ENCODE data around the gene RAB31. TPM values are rescaled to one million over a fixed set of nuclear protein-coding genes. Genes with fewer than 3 reads are reported as not detected.

RAB31 gene
- total RNA-seq, 2 donors from 2014 or later = 107 to 141 TPM

GRCh38 chr18:9726175-9726574 lies 18.1 kb downstream of the RAB31 start:
- intact Hi-C loops (cut with DNase I) = no loop called here
- no peak for DNase-seq (ENCODE audit: low spot score)

- intact Hi-C loops (cut with DNase I) = no loop called here
- no peak for DNase-seq (ENCODE audit: low spot score)
Measured at GRCh38 chr18:9726936-9727335, 18.8 kb downstream of the RAB31 start.

DNA sequence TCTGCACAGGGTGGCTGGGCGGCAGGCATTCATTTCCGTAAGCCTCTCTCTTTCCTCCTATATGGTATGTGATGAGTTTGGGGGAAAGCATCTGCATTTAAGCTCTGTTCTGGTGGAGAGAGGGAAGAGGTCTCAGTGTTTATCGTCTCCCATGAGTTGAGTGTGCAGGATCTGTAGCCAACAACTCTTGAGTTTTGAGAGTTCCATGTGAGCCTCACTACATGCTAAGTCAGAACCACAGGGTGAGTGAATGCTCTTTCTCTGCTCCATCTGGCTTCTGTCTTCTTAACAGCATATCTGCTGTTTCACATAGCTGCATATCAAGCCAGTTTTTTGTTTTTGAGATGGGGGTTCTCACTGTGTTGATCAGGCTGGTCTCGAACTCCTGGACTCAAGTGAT lies 22.7 kb downstream of the RAB31 start:
- DNase-seq (ENCODE audit: low spot score) = no peak
- intact Hi-C loops (cut with DNase I) = no loop called here

GRCh38 chr18:9731380-9731779 lies 23.3 kb downstream of the RAB31 start:
- intact Hi-C loops (cut with DNase I) = no loop called here

GRCh38 chr18:9732031-9732430 lies 23.9 kb downstream of the RAB31 start:
- intact Hi-C loops (cut with DNase I) = no loop called here
- no peak for DNase-seq (ENCODE audit: low spot score)

More at GRCh38 chr18:9731380-9731779, 23.3 kb downstream of the RAB31 start:
- DNase-seq (ENCODE audit: low spot score) = no peak

DNA sequence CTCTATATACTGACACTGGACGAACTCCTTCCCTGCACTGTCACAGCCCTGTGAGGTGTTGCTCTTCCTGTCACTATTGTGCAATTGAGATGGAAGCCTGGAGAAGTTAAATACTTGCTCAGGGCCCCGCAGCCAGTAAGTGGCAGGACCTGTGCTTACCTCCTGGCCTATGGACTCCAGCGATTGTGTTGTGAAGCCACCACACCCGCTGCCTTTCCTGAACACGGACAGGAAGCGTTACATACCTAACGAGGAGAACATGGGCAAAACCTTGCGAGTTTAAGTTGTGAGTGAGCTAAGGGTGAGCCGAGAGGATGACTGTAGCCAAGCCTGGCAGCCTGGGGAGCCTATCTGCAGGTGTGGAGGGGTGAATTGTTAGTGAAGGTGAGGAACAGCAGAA lies 26.1 kb downstream of the RAB31 start:
- intact Hi-C loops (cut with DNase I) = no loop called here
- DNase-seq (ENCODE audit: low spot score) = no peak

DNA sequence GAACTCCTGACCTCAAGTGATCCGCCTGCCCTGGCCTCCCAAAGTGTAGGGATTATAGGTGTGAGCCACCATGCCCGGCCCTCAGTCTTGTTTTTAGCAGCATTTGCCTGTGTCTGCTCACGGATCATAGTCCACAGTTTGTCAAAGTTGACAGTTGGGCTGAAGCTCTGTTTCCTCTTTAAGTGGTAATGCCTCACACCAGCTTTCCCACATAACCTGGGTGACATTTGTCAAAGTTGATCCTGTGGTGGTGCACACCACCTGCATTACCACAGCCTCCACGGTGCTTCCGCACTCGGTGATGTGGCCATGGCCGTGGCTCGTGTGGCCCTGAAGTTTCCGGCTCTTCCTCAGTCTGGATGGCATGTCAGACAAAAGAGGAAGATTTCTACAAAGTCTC lies 27.1 kb downstream of the RAB31 start:
- DNase-seq (ENCODE audit: low spot score) = no peak
- intact Hi-C loops (cut with DNase I) = no loop called here

GRCh38 chr18:9735879-9736278 lies 27.8 kb downstream of the RAB31 start:
- no peak for DNase-seq (ENCODE audit: low spot score)
- intact Hi-C loops (cut with DNase I) = no loop called here

DNA sequence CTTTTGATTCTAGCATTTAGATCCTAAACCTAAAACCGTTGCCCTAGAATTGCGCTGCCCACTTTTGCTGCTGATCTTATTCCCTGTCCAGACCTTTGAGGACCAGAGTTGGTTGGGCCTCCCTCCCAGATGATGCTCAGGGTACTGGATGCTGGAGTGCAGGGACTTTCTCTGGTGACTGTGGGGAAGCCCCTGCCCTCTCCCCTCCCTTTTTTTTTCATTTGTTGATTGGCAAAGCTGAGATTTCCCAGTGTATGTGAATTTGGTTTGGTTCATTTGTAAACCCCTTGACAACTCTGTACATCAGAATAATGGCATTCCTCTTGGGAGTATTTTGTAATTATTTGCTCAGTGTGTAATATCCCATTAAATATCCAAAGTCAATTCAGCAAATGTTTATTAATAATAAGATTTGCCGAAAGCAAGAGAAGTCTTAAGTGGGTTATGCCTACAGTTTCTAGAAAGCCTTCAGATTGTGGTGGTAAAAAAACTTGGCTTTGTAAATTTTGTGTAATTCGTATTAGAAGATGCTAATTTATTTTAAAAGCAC lies 28.3 kb downstream of the RAB31 start:
- intact Hi-C loops (cut with DNase I) = no loop called here
- no peak for DNase-seq (ENCODE audit: low spot score)

GRCh38 chr18:9737006-9737405 lies 28.9 kb downstream of the RAB31 start:
- DNase-seq (ENCODE audit: low spot score) = no peak
- intact Hi-C loops (cut with DNase I) = no loop called here

DNA sequence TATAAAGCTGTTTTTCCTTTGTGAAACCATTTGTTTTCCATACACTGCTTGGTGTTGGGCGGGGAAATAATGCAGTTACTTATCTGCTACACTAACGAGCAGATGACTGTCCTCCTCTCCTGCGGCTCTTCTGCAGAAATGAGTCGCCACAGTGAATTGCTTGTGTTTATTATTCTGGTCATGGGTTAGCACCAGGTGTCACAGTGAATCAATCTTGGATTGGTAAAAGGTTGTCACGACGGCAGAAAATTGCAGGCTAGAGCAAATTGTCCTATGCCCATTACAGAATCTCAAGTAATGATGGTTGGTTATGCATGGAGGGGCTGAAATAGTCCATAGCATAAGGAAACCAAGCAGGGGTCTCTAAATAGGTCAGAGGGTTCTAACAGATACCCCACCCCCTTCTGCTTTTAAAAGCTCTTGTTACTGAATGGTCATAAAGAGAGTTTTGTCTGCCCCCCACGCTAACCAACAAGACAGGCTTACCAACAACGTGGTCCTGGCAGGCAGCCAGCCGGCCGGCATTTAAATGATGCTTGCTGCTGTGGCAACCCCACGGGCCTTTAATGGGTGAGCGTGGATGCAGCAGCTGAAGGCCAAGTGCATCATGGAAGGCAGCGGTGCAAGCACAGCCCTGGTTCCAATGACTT lies 29.5 kb downstream of the RAB31 start:
- intact Hi-C loops (cut with DNase I) = no loop called here
- DNase-seq (ENCODE audit: low spot score) = no peak

DNA sequence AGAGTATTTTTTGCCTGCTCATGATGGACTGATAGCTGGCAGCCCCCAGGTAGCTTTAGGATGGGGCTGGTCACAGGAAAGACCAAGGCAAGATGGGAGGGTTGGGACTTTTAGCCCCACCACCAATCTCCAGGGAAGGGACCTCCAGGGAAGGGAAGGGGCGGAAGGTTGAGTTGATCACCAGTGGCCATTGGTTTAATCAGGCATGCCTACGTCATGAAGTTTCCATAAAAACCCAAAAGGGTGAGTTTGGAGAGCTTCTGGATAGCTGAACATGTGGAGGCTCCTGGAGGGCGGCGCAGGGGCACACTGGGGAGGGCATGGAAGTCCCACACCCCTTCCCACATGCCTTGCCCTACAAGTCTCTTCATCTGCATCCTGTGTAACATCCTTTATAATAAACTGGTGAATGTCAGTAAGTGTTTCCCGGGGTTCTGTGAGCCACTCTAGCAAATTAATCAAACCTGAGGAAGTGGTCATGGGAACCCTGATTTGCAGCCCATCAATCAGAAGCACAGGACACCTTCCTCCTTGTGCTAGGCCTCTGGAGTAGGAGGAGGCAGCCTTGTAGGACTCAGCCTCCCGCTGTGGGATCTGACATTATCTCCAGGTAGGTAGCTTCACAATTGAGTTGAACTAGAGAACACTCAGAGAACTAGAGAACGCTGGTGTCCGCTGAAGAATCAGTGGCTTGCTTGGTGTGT lies 30.3 kb downstream of the RAB31 start:
- no peak for DNase-seq (ENCODE audit: low spot score)
- intact Hi-C loops (cut with DNase I) = no loop called here

DNA sequence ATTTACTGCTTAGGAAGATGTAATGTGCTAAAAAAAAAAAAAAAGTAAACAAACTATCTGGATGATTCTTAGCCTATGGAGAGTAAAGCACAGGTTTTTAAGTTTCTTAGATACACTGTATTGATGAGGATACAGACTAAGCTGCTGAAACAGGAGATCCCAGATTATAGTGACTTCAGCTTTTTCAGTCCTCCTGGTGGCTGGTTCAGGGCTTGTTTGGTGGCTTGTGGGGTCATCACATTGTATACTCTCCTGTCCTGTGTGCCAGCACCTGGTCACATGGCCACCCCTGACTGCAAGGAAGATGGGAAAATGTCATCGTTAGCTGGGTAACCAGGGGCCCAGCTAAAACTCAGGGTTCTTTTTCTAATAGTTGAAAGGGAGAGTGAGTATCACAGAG lies 31.4 kb downstream of the RAB31 start:
- intact Hi-C loops (cut with DNase I) = no loop called here
- no peak for DNase-seq (ENCODE audit: low spot score)

GRCh38 chr18:9740071-9740470 lies 32.0 kb downstream of the RAB31 start:
- no peak for DNase-seq (ENCODE audit: low spot score)
- intact Hi-C loops (cut with DNase I) = no loop called here

- DNase-seq (ENCODE audit: low spot score) = no peak
- intact Hi-C loops (cut with DNase I) = no loop called here
Measured at GRCh38 chr18:9741406-9741792, 33.3 kb downstream of the RAB31 start.

DNA sequence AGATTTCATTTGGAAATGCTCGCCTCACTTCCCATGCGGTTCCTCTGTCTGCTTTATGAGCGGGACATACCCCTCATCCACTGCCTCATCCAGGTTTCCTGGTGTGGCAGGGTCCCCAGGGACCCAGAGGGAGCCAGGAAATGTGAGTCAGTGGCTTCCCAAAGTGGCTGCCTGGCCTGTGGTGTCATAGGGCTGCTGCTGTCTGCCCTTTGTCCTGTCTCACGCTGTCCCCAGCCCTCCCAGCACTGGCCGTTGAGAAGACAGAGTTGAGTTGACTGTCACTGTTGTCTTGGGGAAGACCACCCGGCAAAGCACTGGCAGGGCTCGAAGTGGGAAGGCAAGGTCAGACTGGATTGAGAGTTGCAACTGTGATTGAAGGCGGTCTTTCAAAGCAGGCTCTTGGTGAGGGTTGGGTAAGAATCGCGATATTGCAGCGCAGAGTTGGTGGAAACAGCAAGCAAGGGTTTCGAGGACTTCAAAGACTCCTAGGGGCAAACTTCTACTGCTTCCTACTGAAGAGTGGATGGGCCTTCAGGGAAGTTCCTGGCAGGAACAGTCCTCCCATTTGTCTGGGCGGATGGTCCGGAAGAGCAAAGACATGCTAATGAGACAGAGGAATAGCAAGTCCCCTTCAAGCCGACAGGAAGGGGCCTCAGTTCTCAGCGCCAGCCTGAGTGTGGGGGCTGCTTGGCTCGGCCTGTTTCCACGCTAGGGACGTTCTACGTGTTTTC lies 33.9 kb downstream of the RAB31 start:
- intact Hi-C loops (cut with DNase I) = no loop called here
- peak; percentile 83 for DNase-seq (ENCODE audit: low spot score)

- DNase-seq (ENCODE audit: low spot score) = no peak
- intact Hi-C loops (cut with DNase I) = no loop called here
Measured at GRCh38 chr18:9742524-9743131, 34.5 kb downstream of the RAB31 start.

DNA sequence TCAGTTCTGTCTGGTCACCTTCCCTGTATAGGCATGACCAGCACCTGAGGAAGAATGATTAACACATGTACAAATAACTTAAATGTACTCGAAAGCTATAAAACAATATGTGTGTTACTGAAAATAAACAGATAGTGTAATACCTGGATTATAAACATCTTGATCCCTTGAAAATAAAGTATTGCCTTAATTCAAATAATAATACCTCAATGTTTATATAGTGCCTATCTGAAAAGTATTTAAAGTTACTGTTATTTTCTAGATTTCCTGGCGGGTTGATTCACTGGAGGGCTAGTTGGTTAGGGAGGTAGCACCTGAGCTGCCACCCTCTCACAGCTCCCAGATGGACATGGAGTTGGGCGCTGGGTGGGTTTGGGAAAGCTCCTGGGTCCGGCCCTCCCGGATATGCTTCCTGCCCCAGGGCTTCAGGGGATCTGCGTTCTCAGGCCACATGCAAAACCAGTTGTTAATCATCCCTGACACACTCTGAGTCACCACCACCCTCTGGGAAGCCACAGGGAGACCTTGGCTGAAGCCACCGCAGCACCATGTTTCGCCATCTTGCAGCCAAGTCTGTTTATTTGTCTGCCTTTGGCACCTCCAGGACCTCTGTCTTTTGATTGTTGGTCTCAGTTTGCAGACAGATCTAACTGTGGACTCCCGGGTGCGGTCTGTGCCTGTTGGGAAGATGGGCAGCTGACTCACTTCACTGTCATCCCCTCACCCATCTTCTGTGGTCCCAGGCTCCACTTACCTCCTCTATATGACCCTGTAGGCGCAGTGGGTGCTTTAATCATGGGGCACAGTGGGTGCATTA lies 35.3 kb downstream of the RAB31 start:
- intact Hi-C loops (cut with DNase I) = no loop called here
- no peak for DNase-seq (ENCODE audit: low spot score)

DNA sequence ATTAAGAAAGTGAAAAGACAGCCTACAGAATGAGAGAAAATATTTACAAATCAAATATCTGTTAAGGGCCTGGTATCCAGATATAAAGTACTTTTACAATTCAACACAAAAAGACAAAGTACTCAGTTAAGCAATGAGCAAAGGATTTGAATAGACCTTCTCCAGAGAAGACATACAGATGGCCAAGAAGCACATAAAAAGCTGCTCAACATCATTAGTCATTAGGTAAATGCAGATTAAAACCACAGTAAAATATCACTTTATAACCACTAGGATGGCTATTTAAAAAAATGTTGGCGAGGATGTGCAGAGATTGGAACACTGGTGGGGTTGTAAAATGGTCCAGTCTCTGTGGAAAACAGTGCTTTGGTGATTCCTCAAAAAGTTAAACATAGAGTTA lies 38.9 kb downstream of the RAB31 start:
- intact Hi-C loops (cut with DNase I) = no loop called here
- no peak for DNase-seq (ENCODE audit: low spot score)

All from posterior vena cava (tissue), 2 donors.